Endothelial cell of umbilical vein (primary cell): ENCODE measurements around the gene ANXA2. TPM values are rescaled to one million over a fixed set of nuclear protein-coding genes. Genes with fewer than 3 reads are reported as not detected.
A peak's percentile ranks its signal among the peaks of the same experiment; 100 is the strongest.

Source experiments
- BruUV-seq: library from RNA; stranded (reverse); fragments of 400-500 nt; replicated peaks from 2 replicates; lab custom pipeline; 2021; lab: Mats Ljungman, UMichigan
- CTCF ChIA-PET: fragments of 300-600, 350-600 bp; sonication (Branson Sonifier 250); formaldehyde crosslinking; loops from one replicate; lab custom pipeline; 2021; ENCODE audit warnings: antibody characterized with exemption, inconsistent platforms; lab: Charles Lee
- POLR2A ChIA-PET: fragments of 300-600, 350-600 bp; sonication (Branson Sonifier 250); formaldehyde crosslinking; loops from one replicate; lab custom pipeline; 2021; ENCODE audit warnings: antibody characterized with exemption, inconsistent platforms; lab: Charles Lee
- DNase-seq: peaks from one replicate; pipeline ENCODE4 v3.0.0-alpha.2; 2011; ENCODE audit warnings: low read depth, low spot score
- FAIRE-seq: peaks from 2 replicates; lab custom pipeline; 2011; peaks lifted over from hg19 to GRCh38; lab: Jason Lieb, UNC
- H2AFZ ChIP-seq: 2 replicates; pipeline ENCODE4 v1.6.0; 2012; ENCODE audit warnings: low read depth, low read length, control low read depth, inconsistent platforms
- H3K27ac ChIP-seq: 2 replicates; pipeline ENCODE4 v1.5.1; 2011; ENCODE audit warnings: low read depth, mild to moderate bottlenecking, control low read depth, low read length, moderate library complexity; ENCODE audit not compliant: insufficient read depth
- H3K27me3 ChIP-seq, 2 experiments: 2 replicates each; pipeline versions ENCODE4 v1.6.0 to v1.6.1; 2011; ENCODE audit warnings: low read length in 2 of 2, mixed read lengths in 1 of 2; ENCODE audit not compliant: control insufficient read depth in 2 of 2, insufficient read depth in 2 of 2
- H3K36me3 ChIP-seq, 2 experiments: 2 replicates in 1 of 2; 3 replicates in 1 of 2; pipeline ENCODE4 v1.5.1; 2011; ENCODE audit warnings: low read length in 2 of 2, mild to moderate bottlenecking in 1 of 2, moderate library complexity in 1 of 2; ENCODE audit not compliant: control insufficient read depth in 2 of 2, insufficient read depth in 2 of 2; ENCODE audit errors: extremely low read depth in 1 of 2
- H3K4me1 ChIP-seq: 3 replicates; pipeline ENCODE4 v1.5.1; 2011; ENCODE audit warnings: mild to moderate bottlenecking, low read length; ENCODE audit not compliant: control insufficient read depth, insufficient read depth; ENCODE audit errors: extremely low read depth
- H3K4me2 ChIP-seq: 2 replicates; pipeline ENCODE4 v1.6.1; 2011; ENCODE audit warnings: low read length, control low read depth, mixed read lengths; ENCODE audit not compliant: insufficient read depth
- H3K4me3 ChIP-seq, 3 experiments: fragments of 200-600 bp in 1 of 3; sonication (generic), shearing (Covaris generic) in 1 of 3; replicated peaks in 1 of 3; 2 replicates each; pipeline ENCODE4 v1.5.1; 2011 to 2016; ENCODE audit warnings: control low read depth in 3 of 3, low read length in 3 of 3, mild to moderate bottlenecking in 2 of 3, inconsistent platforms in 1 of 3, low read depth in 1 of 3, moderate library complexity in 1 of 3; ENCODE audit not compliant: insufficient read depth in 1 of 3
- H3K79me2 ChIP-seq: 2 replicates; pipeline ENCODE4 v1.6.0; 2012; ENCODE audit warnings: low read length, inconsistent platforms; ENCODE audit not compliant: control insufficient read depth, insufficient read depth
- H3K9ac ChIP-seq: replicated peaks from 2 replicates; pipeline ENCODE3; 2011; ENCODE audit warnings: low read length, control low read depth; ENCODE audit not compliant: insufficient read depth; ENCODE audit errors: extremely low read depth
- H3K9me1 ChIP-seq: replicated peaks from 3 replicates; pipeline ENCODE4 v1.6.0; 2011; ENCODE audit warnings: mild to moderate bottlenecking, low read length; ENCODE audit not compliant: control insufficient read depth, insufficient read depth; ENCODE audit errors: extremely low read depth
- H3K9me3 ChIP-seq: replicated peaks from 2 replicates; pipeline ENCODE4 v1.5.1; 2012; ENCODE audit warnings: low read length, inconsistent platforms; ENCODE audit not compliant: control insufficient read depth, insufficient read depth
- H4K20me1 ChIP-seq: replicated peaks from 2 replicates; pipeline ENCODE3; 2011; ENCODE audit warnings: mild to moderate bottlenecking, low read length; ENCODE audit not compliant: control insufficient read depth, insufficient read depth; ENCODE audit errors: extremely low read depth
- EZH2 ChIP-seq: IDR thresholded peaks from 2 replicates; pipeline ENCODE4 v1.6.1; 2012; ENCODE audit warnings: borderline replicate concordance, low read depth, mild to moderate bottlenecking, moderate library complexity, low read length, inconsistent platforms; ENCODE audit not compliant: severe bottlenecking
- FOS ChIP-seq: IDR thresholded peaks from 2 replicates; pipeline ENCODE4 v1.6.1; 2011; ENCODE audit warnings: mild to moderate bottlenecking, low read length, moderate library complexity, borderline replicate concordance; ENCODE audit not compliant: insufficient read depth
- GATA2 ChIP-seq: IDR thresholded peaks from 2 replicates; pipeline ENCODE4 v1.7.0; 2011; ENCODE audit warnings: low read depth, mild to moderate bottlenecking, moderate library complexity, mixed read lengths, low read length; ENCODE audit not compliant: insufficient read length, insufficient read depth
- JUN ChIP-seq: IDR thresholded peaks from 2 replicates; pipeline ENCODE4 v1.6.1; 2011; ENCODE audit warnings: borderline replicate concordance, low read depth; ENCODE audit not compliant: insufficient read length, insufficient read depth
- MYC ChIP-seq: IDR thresholded peaks from one replicate; pipeline ENCODE4 v1.6.1; 2011; ENCODE audit warnings: mild to moderate bottlenecking, low read depth, low read length
- POLR2A ChIP-seq: IDR thresholded peaks from 2 replicates; pipeline ENCODE4 v1.6.1; 2012; ENCODE audit warnings: low read depth, mild to moderate bottlenecking, control low read depth, low read length
- POLR2AphosphoS5 ChIP-seq: IDR thresholded peaks from 2 replicates; pipeline ENCODE4 v1.6.1; 2012; ENCODE audit warnings: low read depth, mild to moderate bottlenecking, control low read depth, low read length, moderate library complexity; ENCODE audit not compliant: insufficient read depth
- dilution Hi-C: fragments of 300-500 bp; cut with MboI; formaldehyde crosslinking; loops from one replicate; pipeline ENCODE4 v1.15.0; 2019; ENCODE audit warnings: low sequenced_read_pairs; ENCODE audit not compliant: extremely low pct_ligation_motif_present
- intact Hi-C: fragments of 100-400 bp; cut with micrococcal nuclease; formaldehyde crosslinking; loops from one replicate; pipeline ENCODE4 v1.10.0; 2022
- polyA plus RNA-seq, 4 experiments: library from polyadenylated mRNA; depleted of rRNA in 3 of 4; stranded (reverse) in 3 of 4; unstranded in 1 of 4; fragments of >200 nt; gene quantifications; 2 replicates each; pipeline versions ENCODE4 v1.2.1 to v1.2.3, GENCODE V29; 2011 to 2012; ENCODE audit warnings: missing spikeins in 1 of 4
- total RNA-seq: library from RNA; stranded (reverse); gene quantifications from 2 replicates; pipeline ENCODE4 v1.2.3, GENCODE V29; 2021
- TF ChIP-seq, protein P1 (sequence below), 2 donors: IDR thresholded peaks; 1 replicate in 1 of 2; 2 replicates in 1 of 2; pipeline ENCODE4 v1.5.1; 2011; ENCODE audit warnings: low read length in 2 of 2, mild to moderate bottlenecking in 2 of 2, moderate library complexity in 2 of 2, control low read depth in 1 of 2, inconsistent platforms in 1 of 2, low read depth in 1 of 2; ENCODE audit not compliant: insufficient read depth in 1 of 2; ENCODE audit errors: extremely low read depth in 1 of 2
- TF ChIP-seq, protein P2 (sequence below): IDR thresholded peaks from 2 replicates; pipeline ENCODE4 v1.6.1; 2011; ENCODE audit not compliant: insufficient read depth, insufficient read length

Gene ANXA2
- total and polyA plus RNA-seq, 2 donors (not counting 3 experiments of a cell fraction or from before 2014, with no cell fraction given): 2,725 to 3,299 TPM

DNA sequence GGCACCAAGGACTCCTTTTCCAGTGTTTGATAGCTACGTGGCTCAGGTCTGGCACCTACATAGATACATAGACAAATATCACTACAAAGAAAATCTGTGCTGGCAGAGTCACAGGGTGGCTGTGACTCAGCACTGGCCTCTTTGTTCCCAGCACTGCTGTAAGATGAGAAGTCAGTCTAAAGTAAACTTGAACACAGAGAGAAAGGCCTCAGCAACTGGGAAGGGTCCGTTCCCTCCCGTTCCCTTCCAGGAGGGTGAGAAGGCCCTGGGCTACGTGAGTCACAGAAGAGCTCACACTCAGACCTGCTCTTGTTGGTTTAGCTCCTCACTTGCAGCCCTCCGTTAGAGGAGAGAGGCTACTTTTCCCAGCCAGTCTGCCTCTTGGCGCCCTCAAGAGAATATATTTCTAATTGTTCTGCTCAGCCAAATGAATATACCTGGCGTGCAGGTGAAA lies 23.1 kb downstream of the ANXA2 start:
- peaks cover 21 to 40% of the 10 kb centered on the region in 2 experiments for H3K36me3 ChIP-seq
- POLR2A ChIA-PET: interaction anchor here (0.6 to 1.8 kb wide), 8 partner anchors 8 to 91 kb away, joined by 3 to 10 read pairs (median 4); partner anchors contain the start of gene ANXA2
- DNase-seq: peak; percentile 98

More for the DNA sequence above, 23.1 kb downstream of the ANXA2 start:
- H4K20me1 ChIP-seq: no peaks in the 10 kb centered on the region
- H3K4me3 ChIP-seq: no peak overlapping the region
- dilution Hi-C loops (no loop called here), intact Hi-C loops (loop anchor here (1.0 kb wide), 3 partner anchors 15 to 23 kb away; partner anchors contain the start of gene ANXA2)
- peaks cover 85% of the 10 kb centered on the region for H3K4me1 ChIP-seq
- CTCF ChIA-PET: interaction anchor here (0.6 to 5.2 kb wide), 12 partner anchors 9 to 146 kb away, joined by 3 to 68 read pairs (median 3); no protein-coding TSS in a partner anchor
- no peaks in the 10 kb centered on the region for H3K9me1 ChIP-seq
- H3K4me2 ChIP-seq: peak overlapping the region; percentile 32
- peaks cover 56% of the 10 kb centered on the region for H3K79me2 ChIP-seq
- H3K27me3 ChIP-seq: no peaks in the 10 kb centered on the region
- H3K27ac ChIP-seq: peak overlapping the region; percentile 98
- no TSS peak for BruUV-seq
- peak overlapping the region; percentile 81 for H3K9ac ChIP-seq
- no peak overlapping the region for H2AFZ ChIP-seq
- peak; percentile 86 for FAIRE-seq
- TF ChIP-seq JUN: peak; percentile 66
- no peak for TF ChIP-seq GATA2
- no peak for TF ChIP-seq MYC
- TF ChIP-seq, protein P1, sequence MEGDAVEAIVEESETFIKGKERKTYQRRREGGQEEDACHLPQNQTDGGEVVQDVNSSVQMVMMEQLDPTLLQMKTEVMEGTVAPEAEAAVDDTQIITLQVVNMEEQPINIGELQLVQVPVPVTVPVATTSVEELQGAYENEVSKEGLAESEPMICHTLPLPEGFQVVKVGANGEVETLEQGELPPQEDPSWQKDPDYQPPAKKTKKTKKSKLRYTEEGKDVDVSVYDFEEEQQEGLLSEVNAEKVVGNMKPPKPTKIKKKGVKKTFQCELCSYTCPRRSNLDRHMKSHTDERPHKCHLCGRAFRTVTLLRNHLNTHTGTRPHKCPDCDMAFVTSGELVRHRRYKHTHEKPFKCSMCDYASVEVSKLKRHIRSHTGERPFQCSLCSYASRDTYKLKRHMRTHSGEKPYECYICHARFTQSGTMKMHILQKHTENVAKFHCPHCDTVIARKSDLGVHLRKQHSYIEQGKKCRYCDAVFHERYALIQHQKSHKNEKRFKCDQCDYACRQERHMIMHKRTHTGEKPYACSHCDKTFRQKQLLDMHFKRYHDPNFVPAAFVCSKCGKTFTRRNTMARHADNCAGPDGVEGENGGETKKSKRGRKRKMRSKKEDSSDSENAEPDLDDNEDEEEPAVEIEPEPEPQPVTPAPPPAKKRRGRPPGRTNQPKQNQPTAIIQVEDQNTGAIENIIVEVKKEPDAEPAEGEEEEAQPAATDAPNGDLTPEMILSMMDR (IDR thresholded peaks at IDR 0.05; ENCODE audit: extremely low read depth in 1 of 2, insufficient read depth in 1 of 2, low read depth in 1 of 2, low read length in 2 of 2): no peak
- peak; percentile 76 for TF ChIP-seq POLR2AphosphoS5
- TF ChIP-seq EZH2: no peak
- TF ChIP-seq, protein P2, sequence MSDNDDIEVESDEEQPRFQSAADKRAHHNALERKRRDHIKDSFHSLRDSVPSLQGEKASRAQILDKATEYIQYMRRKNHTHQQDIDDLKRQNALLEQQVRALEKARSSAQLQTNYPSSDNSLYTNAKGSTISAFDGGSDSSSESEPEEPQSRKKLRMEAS: no peak
- peak; percentile 72 for TF ChIP-seq POLR2A
- TF ChIP-seq FOS: peak; percentile 83
- H3K9me3 ChIP-seq: no peaks in the 10 kb centered on the region
